IPS-18c (cell line): Measurements from ENCODE around the gene MYO3B.

Source experiments
- H3K4me3 ChIP-seq: 2 replicates; pipeline ENCODE4 v1.7.0; 2013; ENCODE audit warnings: low read depth, mild to moderate bottlenecking, low read length, moderate library complexity; ENCODE audit not compliant: insufficient read depth
- H3K9me3 ChIP-seq: one replicate; pipeline ENCODE4 v1.6.1; 2013; ENCODE audit warnings: mild to moderate bottlenecking, low read length, moderate library complexity; ENCODE audit not compliant: control insufficient read depth, insufficient read depth

MYO3B gene

GRCh38 chr2:170240629-170241028 is 62.7 kb downstream of the MYO3B start:
- no peak overlapping the region for H3K4me3 ChIP-seq
- no peaks in the 10 kb centered on the region for H3K9me3 ChIP-seq

- no peak overlapping the region for H3K4me3 ChIP-seq
- no peaks in the 10 kb centered on the region for H3K9me3 ChIP-seq
Measured at GRCh38 chr2:170241756-170242155, 63.8 kb downstream of the MYO3B start.

GRCh38 chr2:170243118-170243837 is 65.3 kb downstream of the MYO3B start:
- Histone ChIP-seq H3K4me3 (no peak overlapping the region), H3K9me3 (no peaks in the 10 kb centered on the region)

- no peaks in the 10 kb centered on the region for H3K9me3 ChIP-seq
- no peak overlapping the region for H3K4me3 ChIP-seq
Measured at GRCh38 chr2:170243898-170244297, 66.0 kb downstream of the MYO3B start.

GRCh38 chr2:170244555-170244954 is 66.6 kb downstream of the MYO3B start:
- Histone ChIP-seq H3K9me3 (no peaks in the 10 kb centered on the region), H3K4me3 (no peak overlapping the region)

- Histone ChIP-seq H3K9me3 (no peaks in the 10 kb centered on the region), H3K4me3 (no peak overlapping the region)
Measured at GRCh38 chr2:170245312-170245711, 67.4 kb downstream of the MYO3B start.

GRCh38 chr2:170247333-170247732 is 69.4 kb downstream of the MYO3B start:
- peaks cover 2% of the 10 kb centered on the region for H3K9me3 ChIP-seq

GRCh38 chr2:170247882-170248393 is 70.0 kb downstream of the MYO3B start:
- Histone ChIP-seq H3K9me3 (peaks cover 2% of the 10 kb centered on the region), H3K4me3 (no peak overlapping the region)

More at GRCh38 chr2:170247333-170247732, 69.4 kb downstream of the MYO3B start:
- no peak overlapping the region for H3K4me3 ChIP-seq

GRCh38 chr2:170248574-170249393 is 70.8 kb downstream of the MYO3B start:
- H3K9me3 ChIP-seq: peaks cover 2% of the 10 kb centered on the region
- H3K4me3 ChIP-seq: no peak overlapping the region

- Histone ChIP-seq H3K9me3 (peaks cover 2% of the 10 kb centered on the region), H3K4me3 (no peak overlapping the region)
Measured at GRCh38 chr2:170249761-170250160, 71.8 kb downstream of the MYO3B start.

- H3K9me3 ChIP-seq: peaks cover 2% of the 10 kb centered on the region
- H3K4me3 ChIP-seq: no peak overlapping the region
Measured at GRCh38 chr2:170250584-170250983, 72.6 kb downstream of the MYO3B start.

- H3K4me3 ChIP-seq: no peak overlapping the region
- peaks cover 2% of the 10 kb centered on the region for H3K9me3 ChIP-seq
Measured at GRCh38 chr2:170252414-170252813, 74.5 kb downstream of the MYO3B start.

- H3K9me3 ChIP-seq: peaks cover 2% of the 10 kb centered on the region
- no peak overlapping the region for H3K4me3 ChIP-seq
Measured at GRCh38 chr2:170253721-170254230, 75.8 kb downstream of the MYO3B start.

GRCh38 chr2:170254293-170254732 is 76.4 kb downstream of the MYO3B start:
- Histone ChIP-seq H3K9me3 (peaks cover 2% of the 10 kb centered on the region), H3K4me3 (no peak overlapping the region)

- Histone ChIP-seq H3K4me3 (no peak overlapping the region), H3K9me3 (peaks cover 2% of the 10 kb centered on the region)
Measured at GRCh38 chr2:170255137-170255536, 77.2 kb downstream of the MYO3B start.

- H3K4me3 ChIP-seq: no peak overlapping the region
Measured at GRCh38 chr2:170255971-170256370, 78.0 kb downstream of the MYO3B start.

GRCh38 chr2:170258382-170258781 is 80.4 kb downstream of the MYO3B start:
- no peak overlapping the region for H3K4me3 ChIP-seq
- H3K9me3 ChIP-seq: no peaks in the 10 kb centered on the region

More at GRCh38 chr2:170255971-170256370, 78.0 kb downstream of the MYO3B start:
- H3K9me3 ChIP-seq: no peaks in the 10 kb centered on the region

- Histone ChIP-seq H3K9me3 (no peaks in the 10 kb centered on the region), H3K4me3 (no peak overlapping the region)
Measured at GRCh38 chr2:170260188-170260587, 82.2 kb downstream of the MYO3B start.
